ENCODE results near the gene PKP4. TPM values are rescaled to one million over a fixed set of nuclear protein-coding genes. Genes with fewer than 3 reads are reported as not detected.
A peak's percentile ranks its signal among the peaks of the same experiment; 100 is the strongest.

Gene PKP4
- total and polyA plus RNA-seq, 7 donors, result 14.4 to 41.3 (median 27.5) TPM

- H3K27me3 ChIP-seq, result no peaks in the 10 kb centered on the region
- H3K27ac ChIP-seq, result peak overlapping the region in 1 of 4 donors; percentile 54
- intact Hi-C loops (cut with DNase I), result no loop called here
- H3K9me3 ChIP-seq, result no peaks in the 10 kb centered on the region
- H3K36me3 ChIP-seq, result no peaks in the 10 kb centered on the region
- no peak for DNase-seq
- no peak overlapping the region for H3K4me3 ChIP-seq
- peaks cover 0 to 24% (median 19%) of the 10 kb centered on the region in 4 donors for H3K4me1 ChIP-seq
- TF ChIP-seq POLR2A (IDR thresholded peaks at IDR 0.05) (no peak), CTCF (IDR thresholded peaks at IDR 0.05) (no peak), POLR2AphosphoS5 (IDR thresholded peaks at IDR 0.05) (no peak), EP300 (IDR thresholded peaks at IDR 0.05) (no peak)
- WGBS, 2 donors, result 82 to 88% methylated on average over 3 of the region's 3 CpGs
Observed at GRCh38 chr2:158486150-158486969, 29.6 kb downstream of the PKP4 start.

- WGBS, 2 donors, result 72 to 73% methylated on average over 5 of the region's 5 CpGs
- no peak for DNase-seq
- intact Hi-C loops (cut with DNase I), result no loop called here
- Histone ChIP-seq H3K4me1 (peaks cover 0 to 24% (median 19%) of the 10 kb centered on the region in 4 donors), H3K36me3 (no peaks in the 10 kb centered on the region), H3K27ac (peak overlapping the region in 1 of 4 donors; percentile 54), H3K27me3 (no peaks in the 10 kb centered on the region), H3K4me3 (no peak overlapping the region), H3K9me3 (no peaks in the 10 kb centered on the region)
- TF ChIP-seq POLR2AphosphoS5 (IDR thresholded peaks at IDR 0.05) (no peak), POLR2A (IDR thresholded peaks at IDR 0.05) (no peak), CTCF (IDR thresholded peaks at IDR 0.05) (no peak), EP300 (IDR thresholded peaks at IDR 0.05) (no peak)
Observed at GRCh38 chr2:158486970-158487325, 30.2 kb downstream of the PKP4 start.

- no peak for DNase-seq
- Histone ChIP-seq H3K4me3 (no peak overlapping the region), H3K27ac (peak overlapping the region in 1 of 4 donors; percentile 54), H3K36me3 (no peaks in the 10 kb centered on the region), H3K27me3 (no peaks in the 10 kb centered on the region), H3K9me3 (no peaks in the 10 kb centered on the region), H3K4me1 (peaks cover 0 to 24% (median 19%) of the 10 kb centered on the region in 4 donors)
- intact Hi-C loops (cut with DNase I), result no loop called here
- TF ChIP-seq CTCF (IDR thresholded peaks at IDR 0.05) (no peak), EP300 (IDR thresholded peaks at IDR 0.05) (no peak), POLR2A (IDR thresholded peaks at IDR 0.05) (no peak), POLR2AphosphoS5 (IDR thresholded peaks at IDR 0.05) (no peak)
Observed at GRCh38 chr2:158487419-158487818, 30.7 kb downstream of the PKP4 start.

GRCh38 chr2:158488442-158489216 is 31.9 kb downstream of the PKP4 start:
- WGBS, 2 donors, result 79 to 83% methylated on average over 2 of the region's 2 CpGs
- Histone ChIP-seq H3K27ac (peak overlapping the region in 1 of 4 donors; percentile 54), H3K36me3 (no peaks in the 10 kb centered on the region), H3K27me3 (no peaks in the 10 kb centered on the region), H3K4me1 (peaks cover 0 to 24% (median 21%) of the 10 kb centered on the region in 4 donors), H3K9me3 (no peaks in the 10 kb centered on the region), H3K4me3 (no peak overlapping the region)
- DNase-seq, result no peak
- TF ChIP-seq POLR2AphosphoS5 (IDR thresholded peaks at IDR 0.05), result no peak
- no peak for TF ChIP-seq CTCF (IDR thresholded peaks at IDR 0.05)
- TF ChIP-seq POLR2A (IDR thresholded peaks at IDR 0.05), result no peak
- no peak for TF ChIP-seq EP300 (IDR thresholded peaks at IDR 0.05)
- intact Hi-C loops (cut with DNase I), result no loop called here
